Measurements from ENCODE around the gene GTF2A1.

GTF2A1 gene

DNA sequence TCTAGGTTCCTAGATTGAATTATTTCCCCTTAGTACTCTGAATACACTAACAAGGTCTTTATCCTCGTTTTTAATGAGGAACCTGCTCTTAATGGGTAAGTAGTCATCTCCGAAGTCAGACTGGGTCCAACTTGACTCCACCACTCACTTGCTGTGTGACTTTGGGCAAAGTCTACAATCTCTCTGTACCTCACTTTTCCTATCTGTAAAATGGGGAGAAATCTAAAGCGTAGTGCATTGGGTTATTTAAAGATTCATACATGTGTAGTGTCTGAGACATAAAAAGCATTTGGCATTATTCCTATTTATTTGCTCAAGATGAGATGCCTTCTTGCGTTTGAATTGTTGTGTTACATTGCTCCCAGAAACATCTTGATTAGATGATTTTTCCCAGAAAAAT is 51.5 kb downstream of the GTF2A1 start:
- TF ChIP-seq, protein P1, sequence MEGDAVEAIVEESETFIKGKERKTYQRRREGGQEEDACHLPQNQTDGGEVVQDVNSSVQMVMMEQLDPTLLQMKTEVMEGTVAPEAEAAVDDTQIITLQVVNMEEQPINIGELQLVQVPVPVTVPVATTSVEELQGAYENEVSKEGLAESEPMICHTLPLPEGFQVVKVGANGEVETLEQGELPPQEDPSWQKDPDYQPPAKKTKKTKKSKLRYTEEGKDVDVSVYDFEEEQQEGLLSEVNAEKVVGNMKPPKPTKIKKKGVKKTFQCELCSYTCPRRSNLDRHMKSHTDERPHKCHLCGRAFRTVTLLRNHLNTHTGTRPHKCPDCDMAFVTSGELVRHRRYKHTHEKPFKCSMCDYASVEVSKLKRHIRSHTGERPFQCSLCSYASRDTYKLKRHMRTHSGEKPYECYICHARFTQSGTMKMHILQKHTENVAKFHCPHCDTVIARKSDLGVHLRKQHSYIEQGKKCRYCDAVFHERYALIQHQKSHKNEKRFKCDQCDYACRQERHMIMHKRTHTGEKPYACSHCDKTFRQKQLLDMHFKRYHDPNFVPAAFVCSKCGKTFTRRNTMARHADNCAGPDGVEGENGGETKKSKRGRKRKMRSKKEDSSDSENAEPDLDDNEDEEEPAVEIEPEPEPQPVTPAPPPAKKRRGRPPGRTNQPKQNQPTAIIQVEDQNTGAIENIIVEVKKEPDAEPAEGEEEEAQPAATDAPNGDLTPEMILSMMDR (conservative IDR thresholded peaks at IDR 0.05; ENCODE audit: low read depth), result no peak
- ChIA-PET CTCF (interaction anchor here (1.2 to 1.3 kb wide), 2 partner anchors 34 to 173 kb away, joined by 6 to 10 read pairs; no protein-coding TSS in a partner anchor), POLR2A (ENCODE audit: low non-redundant PET) (interaction anchor here (0.6 kb wide), 1 partner anchor 203 kb away, joined by 3 read pairs; no protein-coding TSS in a partner anchor)
- H3K27ac ChIP-seq, result no peak overlapping the region; the same call in 1 of the 2 replicates
- DNase-seq (ENCODE audit: low spot score), result no peak

DNA sequence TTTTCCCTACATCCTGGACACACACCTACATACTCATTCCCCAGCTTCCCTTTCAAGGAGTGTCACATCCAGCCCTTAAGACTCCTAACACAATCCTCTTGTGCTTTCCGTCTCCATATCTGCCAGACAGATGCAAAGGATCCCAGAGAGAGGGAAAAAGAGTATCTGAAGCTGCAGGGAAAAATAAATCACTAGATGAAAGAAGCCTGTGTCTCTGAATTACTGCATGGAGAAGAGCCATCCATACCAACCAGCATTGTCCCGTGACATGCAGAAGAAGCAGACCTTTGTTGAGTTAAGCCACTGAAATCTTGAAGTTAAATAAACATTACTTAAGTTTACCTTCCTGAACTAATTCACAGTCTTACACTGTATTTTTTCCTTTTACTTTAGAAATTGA is 54.6 kb downstream of the GTF2A1 start:
- H3K27ac ChIP-seq, result no peak overlapping the region
- ChIA-PET POLR2A (ENCODE audit: low non-redundant PET) (no interaction called here), CTCF (no interaction called here)
- no peak for DNase-seq (ENCODE audit: low spot score)
- TF ChIP-seq, protein P1 (conservative IDR thresholded peaks at IDR 0.05; ENCODE audit: low read depth), result no peak

DNA sequence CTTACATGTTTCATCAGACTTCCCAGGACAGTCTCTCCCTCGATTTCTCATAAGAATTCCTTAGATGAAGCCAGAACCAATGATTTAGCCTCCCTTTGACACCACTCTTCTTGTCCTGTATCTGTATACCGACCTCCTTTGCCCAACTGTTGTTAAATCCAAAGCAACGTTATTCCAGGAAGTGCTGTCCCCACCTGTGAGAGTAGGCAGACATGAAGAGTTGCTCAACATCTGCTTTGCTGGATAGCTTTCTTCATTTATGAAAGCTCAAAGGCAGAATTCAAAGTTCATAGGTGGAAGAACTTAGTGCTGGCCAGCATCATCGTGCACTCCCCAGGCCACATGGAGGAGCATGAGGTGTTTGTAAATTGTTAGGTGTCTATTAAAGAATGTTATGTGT is 55.6 kb downstream of the GTF2A1 start:
- H3K27ac ChIP-seq, result no peak overlapping the region
- ChIA-PET POLR2A (ENCODE audit: low non-redundant PET) (no interaction called here), CTCF (no interaction called here)
- TF ChIP-seq, protein P1 (conservative IDR thresholded peaks at IDR 0.05; ENCODE audit: low read depth), result no peak
- no peak for DNase-seq (ENCODE audit: low spot score)

DNA sequence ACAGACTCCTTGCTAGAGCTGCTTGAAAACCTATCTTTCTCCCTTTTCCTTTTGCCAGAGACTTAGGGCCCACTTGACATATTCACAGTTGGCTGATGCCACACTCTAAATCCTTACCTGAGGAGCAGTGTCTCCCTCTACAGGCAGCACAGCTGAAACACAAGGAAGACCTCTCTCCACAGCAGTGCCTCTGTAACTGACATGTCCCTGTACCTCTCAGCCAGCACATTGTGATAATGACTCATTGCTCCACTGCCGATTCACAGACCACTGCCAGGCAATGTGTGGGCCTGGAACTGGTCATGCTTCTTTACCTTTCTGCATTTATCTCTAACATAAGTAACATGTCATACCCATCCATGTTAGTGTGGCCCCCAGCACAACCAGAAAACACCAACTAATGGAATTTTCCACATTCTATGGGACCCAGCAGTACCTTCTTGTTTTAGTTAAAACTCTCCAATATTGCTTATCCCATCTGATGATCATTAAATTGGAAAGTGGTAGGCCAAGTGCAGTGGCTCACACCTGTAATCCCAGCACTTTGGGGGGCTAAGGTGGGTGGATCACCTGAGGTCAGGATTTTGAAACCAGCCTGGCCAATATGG is 56.5 kb downstream of the GTF2A1 start:
- no peak overlapping the region for H3K27ac ChIP-seq
- POLR2A ChIA-PET (ENCODE audit: low non-redundant PET), result no interaction called here
- CTCF ChIA-PET, result interaction anchor here (0.8 kb wide), 1 partner anchor 383 kb away, joined by 3 read pairs; no protein-coding TSS in a partner anchor
- TF ChIP-seq, protein P1 (conservative IDR thresholded peaks at IDR 0.05; ENCODE audit: low read depth), result 0 out of 2 replicates have a peak, but pooled peaks have one; percentile 14
- peak; percentile 57 for DNase-seq (ENCODE audit: low spot score)

DNA sequence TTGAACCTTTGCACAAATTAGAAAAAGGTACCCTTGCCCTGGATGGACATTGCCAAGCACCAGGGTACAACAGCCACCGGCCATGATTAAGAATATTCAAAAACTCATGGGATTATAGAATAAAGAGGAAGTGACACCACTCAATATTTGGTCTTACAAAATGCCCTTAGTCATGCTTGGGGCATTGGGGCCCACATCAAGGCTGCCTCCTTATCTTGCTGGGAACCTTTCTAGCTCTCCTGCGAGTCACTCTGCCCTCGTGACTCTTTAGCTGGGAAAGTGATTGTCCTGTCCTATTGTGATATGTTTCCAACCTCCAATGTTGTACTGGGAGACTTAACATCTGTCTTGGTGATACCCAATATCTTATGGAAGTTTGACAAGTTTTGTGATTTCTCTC is 57.8 kb downstream of the GTF2A1 start:
- ChIA-PET POLR2A (ENCODE audit: low non-redundant PET) (no interaction called here), CTCF (interaction anchor here (0.7 kb wide), 1 partner anchor 166 kb away, joined by 3 read pairs; no protein-coding TSS in a partner anchor)
- no peak overlapping the region for H3K27ac ChIP-seq
- TF ChIP-seq, protein P1 (conservative IDR thresholded peaks at IDR 0.05; ENCODE audit: low read depth), result no peak
- no peak for DNase-seq (ENCODE audit: low spot score)

DNA sequence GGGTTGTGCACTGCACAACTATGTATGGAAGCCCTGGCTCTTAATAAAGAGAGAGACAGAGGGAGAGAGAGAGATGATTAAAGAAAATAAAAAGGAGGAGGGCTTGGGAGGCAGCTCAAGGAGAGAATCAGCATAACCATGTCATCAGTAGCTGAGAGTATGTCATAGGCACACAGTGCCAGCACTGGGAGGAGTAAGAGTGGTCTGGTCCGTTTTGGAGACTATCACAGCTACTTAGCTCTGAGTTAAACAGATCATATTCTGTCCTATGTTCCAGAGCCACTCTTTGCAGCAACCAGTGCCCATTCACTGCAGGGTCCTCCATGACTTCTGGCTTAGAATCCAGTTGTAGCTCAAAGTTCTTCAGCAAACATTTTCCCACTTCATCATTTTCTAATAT is 59.0 kb downstream of the GTF2A1 start:
- DNase-seq (ENCODE audit: low spot score), result no peak
- ChIA-PET POLR2A (ENCODE audit: low non-redundant PET) (no interaction called here), CTCF (interaction anchor here (0.6 kb wide), 1 partner anchor 299 kb away, joined by 4 read pairs; no protein-coding TSS in a partner anchor)
- no peak overlapping the region for H3K27ac ChIP-seq
- TF ChIP-seq, protein P1 (conservative IDR thresholded peaks at IDR 0.05; ENCODE audit: low read depth), result no peak

Measured in RWPE1 (cell line).